GM13976 (cell line): Measurements from ENCODE around the gene MTRR.
"Not testable (repeated sequence)": the region's sequence is repeated elsewhere in the genome, so short reads cannot be mapped to it uniquely, and the experiment has no call there.

Experiments
- DNase-seq: peaks from one replicate; pipeline ENCODE4 v3.0.0; 2012; ENCODE audit warnings: low spot score
- in situ Hi-C: fragments of 300-500 bp; cut with MboI; formaldehyde crosslinking; loops from one replicate; pipeline ENCODE4 v1.12.0; 2022; ENCODE audit warnings: low sequenced_read_pairs, mixed read lengths, inconsistent platforms; ENCODE audit not compliant: unreplicated experiment
- TF ChIP-seq, protein P1 (sequence below): IDR thresholded peaks from 2 replicates; pipeline ENCODE4 v1.5.1; 2012; ENCODE audit warnings: borderline replicate concordance, mild to moderate bottlenecking; ENCODE audit not compliant: insufficient read depth; ENCODE audit errors: extremely low read depth, missing control alignments, control extremely low read depth

Gene MTRR

DNA sequence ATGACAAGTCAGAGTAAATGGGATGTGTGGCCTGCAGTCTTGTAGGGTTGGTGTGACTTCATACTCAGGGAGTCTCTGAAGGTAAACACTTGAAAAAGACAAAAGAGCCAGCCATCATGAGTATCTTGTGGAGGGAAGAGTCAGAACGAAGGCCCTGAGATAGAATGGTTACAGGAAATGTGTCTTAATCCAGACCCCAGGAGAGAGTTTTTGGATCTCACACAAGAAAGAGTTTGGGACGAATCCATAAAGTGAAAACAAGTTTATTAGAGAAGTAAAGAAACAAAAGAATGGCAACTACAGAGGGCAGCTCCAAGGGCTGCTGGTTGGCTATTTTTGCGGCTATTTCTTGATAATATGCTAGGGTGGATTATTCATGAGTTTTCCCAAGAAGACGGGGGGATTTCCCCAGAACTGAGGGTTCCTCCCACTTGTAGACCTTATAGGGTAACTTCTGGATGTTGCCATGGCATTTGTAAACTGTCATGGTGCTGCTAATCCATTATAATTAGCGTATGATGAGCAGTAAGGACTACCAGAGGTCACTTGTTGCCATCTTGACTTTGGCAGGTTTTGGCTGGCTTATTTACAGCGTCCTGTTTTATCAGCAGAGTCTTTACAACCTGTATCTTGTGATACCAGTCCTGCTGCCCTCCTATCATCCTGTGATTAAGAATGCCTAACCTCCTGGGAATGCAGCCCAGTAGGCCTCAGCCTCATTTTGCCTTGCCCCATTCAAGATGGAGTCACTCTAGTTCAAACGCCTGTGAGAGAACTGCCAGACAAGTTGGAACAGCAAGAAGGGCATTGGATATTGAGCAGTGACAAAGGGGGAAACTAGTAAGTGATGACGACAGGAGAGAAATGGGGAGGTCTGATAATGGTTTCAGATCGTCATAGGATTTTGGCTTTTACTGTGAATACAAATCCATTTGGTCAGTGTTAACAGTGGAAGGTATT, 34.0 kb downstream of the MTRR start:
- DNase-seq, result no peak
- TF ChIP-seq, protein P1, sequence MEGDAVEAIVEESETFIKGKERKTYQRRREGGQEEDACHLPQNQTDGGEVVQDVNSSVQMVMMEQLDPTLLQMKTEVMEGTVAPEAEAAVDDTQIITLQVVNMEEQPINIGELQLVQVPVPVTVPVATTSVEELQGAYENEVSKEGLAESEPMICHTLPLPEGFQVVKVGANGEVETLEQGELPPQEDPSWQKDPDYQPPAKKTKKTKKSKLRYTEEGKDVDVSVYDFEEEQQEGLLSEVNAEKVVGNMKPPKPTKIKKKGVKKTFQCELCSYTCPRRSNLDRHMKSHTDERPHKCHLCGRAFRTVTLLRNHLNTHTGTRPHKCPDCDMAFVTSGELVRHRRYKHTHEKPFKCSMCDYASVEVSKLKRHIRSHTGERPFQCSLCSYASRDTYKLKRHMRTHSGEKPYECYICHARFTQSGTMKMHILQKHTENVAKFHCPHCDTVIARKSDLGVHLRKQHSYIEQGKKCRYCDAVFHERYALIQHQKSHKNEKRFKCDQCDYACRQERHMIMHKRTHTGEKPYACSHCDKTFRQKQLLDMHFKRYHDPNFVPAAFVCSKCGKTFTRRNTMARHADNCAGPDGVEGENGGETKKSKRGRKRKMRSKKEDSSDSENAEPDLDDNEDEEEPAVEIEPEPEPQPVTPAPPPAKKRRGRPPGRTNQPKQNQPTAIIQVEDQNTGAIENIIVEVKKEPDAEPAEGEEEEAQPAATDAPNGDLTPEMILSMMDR, result no peak
- in situ Hi-C loops, result loop anchor here (25.0 kb wide), 1 partner anchor 1309 kb away; no protein-coding TSS in a partner anchor

DNA sequence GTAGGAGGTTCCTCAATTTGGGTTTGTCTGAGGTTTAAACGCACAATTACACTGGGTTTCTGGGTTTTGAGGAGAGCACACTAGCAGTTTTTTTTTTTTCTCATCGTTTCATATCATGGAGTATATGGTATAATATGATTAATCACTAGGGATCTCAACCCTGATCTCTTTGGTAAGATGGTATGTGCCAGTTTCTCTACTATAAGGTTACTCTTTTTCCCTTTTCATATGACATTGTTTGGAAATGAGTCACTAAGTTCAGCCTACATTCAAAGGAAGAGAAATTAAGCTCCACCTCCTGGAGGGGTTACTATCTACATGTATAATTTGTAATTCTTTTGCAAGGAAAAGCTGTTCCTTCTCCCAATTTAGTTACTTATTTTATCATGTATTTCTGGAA, 35.2 kb downstream of the MTRR start:
- TF ChIP-seq, protein P1, result no peak
- in situ Hi-C loops, result loop anchor here (25.0 kb wide), 1 partner anchor 1308 kb away; no protein-coding TSS in a partner anchor

DNA sequence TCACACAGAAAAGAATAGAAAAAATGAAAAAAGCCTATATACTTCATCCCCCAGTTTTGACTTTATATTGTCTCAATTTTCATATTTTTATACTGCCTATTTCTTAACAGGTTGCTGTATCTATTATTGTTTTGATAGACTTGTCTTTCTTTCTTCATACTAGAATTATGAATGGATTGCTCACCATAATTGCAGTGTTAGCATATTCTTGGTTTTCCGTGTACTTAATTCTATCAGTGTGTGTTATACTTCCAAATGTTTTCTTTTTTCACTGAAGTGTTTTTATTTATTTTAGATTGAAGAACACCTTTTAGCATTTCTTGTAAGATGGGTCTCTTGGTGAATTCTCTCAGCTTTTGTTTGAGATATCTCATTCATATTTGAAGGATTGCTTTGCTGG, 38.7 kb downstream of the MTRR start:
- TF ChIP-seq, protein P1, result no peak

More for the DNA sequence above, 35.2 kb downstream of the MTRR start:
- no peak for DNase-seq

DNA sequence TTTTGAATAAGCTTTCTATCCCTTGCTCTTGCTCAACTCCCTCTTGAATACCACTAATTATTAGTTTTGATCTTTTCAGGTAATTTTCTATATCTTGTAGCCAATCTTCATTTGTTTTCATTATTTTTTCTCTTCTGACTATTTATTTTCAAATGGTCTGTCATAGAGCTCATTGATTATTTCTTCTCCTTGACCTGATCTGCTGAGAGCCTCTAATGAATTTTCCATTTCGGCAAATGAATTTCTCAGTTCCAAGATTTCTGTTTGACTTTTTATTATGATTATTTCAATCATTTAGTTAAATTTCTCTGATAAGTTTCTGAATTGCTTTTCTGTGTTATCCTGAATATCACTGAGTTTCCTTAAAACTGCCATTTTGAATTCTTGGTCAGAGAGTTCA, 39.4 kb downstream of the MTRR start:
- in situ Hi-C loops, result loop anchor here (25.0 kb wide), 1 partner anchor 1304 kb away; no protein-coding TSS in a partner anchor
- no peak for DNase-seq
- TF ChIP-seq, protein P1, result no peak

More for the DNA sequence above, 38.7 kb downstream of the MTRR start:
- no peak for DNase-seq
- in situ Hi-C loops, result loop anchor here (25.0 kb wide), 1 partner anchor 1305 kb away; no protein-coding TSS in a partner anchor

DNA sequence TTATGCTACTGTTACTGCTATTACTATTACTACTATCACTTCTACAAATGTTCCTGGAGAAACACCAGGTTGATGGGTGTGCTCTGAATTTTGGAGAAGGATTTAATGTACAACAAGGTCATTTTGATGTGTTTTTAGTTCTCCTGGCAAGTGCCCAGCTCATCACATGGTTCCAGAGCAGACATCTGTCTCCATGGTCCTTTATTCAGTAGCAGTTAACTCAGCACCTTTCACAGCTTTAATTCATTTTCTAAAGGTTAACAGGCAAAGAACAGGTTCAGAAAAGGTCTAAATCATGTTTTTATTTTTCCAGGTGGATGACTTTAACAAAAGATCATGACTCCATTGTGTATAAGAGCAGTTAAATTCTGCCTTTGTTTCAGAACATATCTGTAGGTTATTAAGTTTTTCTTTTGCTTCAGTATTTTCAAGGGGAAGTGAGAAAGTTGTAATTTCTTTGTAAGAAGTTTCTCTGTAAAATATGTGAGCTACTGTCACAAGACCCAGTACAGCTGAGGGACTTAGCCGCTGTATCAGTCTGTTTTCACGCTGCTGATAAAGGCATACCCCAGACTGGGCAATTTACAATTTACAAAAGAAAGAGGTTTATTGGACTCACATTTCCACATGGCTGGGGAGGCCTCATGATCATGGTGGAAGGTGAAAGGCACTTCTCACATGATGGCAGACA, 41.9 kb downstream of the MTRR start:
- TF ChIP-seq, protein P1, result no peak
- no peak for DNase-seq
- in situ Hi-C loops, result loop anchor here (25.0 kb wide), 1 partner anchor 1301 kb away; no protein-coding TSS in a partner anchor

DNA sequence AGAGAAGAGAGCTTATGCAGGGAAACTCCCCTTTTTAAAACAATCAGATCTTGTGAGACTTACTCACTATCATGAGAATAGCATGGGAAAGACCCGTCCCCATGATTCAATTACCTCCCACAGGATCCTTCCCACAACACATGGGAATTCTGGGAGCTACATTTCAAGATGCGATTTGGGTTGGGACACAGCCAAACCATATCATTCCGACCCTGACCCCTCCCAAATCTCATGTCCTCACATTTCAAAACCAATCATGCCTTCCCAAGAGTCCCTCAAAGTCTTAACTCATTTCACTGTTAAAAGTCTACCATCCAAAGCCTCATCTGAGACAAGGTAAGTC, 42.5 kb downstream of the MTRR start:
- in situ Hi-C loops, result loop anchor here (25.0 kb wide), 1 partner anchor 1301 kb away; no protein-coding TSS in a partner anchor
- not testable (repeated sequence) for DNase-seq
